T-helper 9 cell (primary cell): ENCODE data around the gene MARCHF9.
A peak's percentile ranks its signal among the peaks of the same experiment; 100 is the strongest.

Experiments
- DNase-seq: peaks from one replicate; pipeline ENCODE4 v3.0.0-alpha.2; 2020

Gene MARCHF9

DNA sequence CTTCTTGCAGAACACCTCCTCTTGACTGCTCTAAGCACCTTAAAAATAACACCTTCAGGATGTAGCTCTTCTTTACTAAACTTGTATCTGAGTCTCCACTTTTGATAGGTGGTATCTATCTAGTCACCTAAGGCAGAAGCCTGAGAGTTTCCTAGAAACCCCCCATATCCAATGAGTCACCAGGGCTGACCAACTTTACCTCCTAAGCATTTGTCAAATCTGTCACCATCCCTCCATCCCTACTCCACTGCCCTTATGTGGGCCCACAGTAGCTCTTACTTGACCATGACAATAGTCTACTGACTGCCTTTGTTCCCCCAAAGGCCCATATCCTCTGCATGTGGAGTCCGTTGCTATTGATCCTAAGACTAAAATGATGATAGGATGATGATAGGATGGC lies 47.7 kb downstream of the MARCHF9 start:
- DNase-seq: no peak

GRCh38 chr12:57803319-57803893 lies 48.5 kb downstream of the MARCHF9 start:
- DNase-seq: peak; percentile 23

DNA sequence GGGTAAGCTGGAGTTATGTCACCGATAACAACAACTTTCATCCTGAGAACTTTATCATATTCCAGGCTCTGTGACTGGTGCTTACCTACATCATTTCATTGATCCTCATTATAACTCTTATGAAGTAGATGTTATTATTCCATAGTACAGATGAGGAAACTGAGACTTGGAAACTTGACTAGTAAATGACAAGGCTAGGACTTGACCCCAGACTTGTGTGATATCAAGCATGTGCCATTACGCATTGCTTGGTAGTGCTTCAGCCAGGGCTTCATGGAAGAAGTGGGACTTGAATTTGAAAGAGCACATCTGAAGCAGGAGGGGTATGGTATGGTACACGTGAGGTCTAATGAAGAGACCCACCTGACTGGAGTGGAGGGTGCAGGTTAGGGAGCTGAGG lies 51.8 kb downstream of the MARCHF9 start:
- no peak for DNase-seq

- no peak for DNase-seq
Observed at GRCh38 chr12:57807285-57807684, 52.4 kb downstream of the MARCHF9 start.

DNA sequence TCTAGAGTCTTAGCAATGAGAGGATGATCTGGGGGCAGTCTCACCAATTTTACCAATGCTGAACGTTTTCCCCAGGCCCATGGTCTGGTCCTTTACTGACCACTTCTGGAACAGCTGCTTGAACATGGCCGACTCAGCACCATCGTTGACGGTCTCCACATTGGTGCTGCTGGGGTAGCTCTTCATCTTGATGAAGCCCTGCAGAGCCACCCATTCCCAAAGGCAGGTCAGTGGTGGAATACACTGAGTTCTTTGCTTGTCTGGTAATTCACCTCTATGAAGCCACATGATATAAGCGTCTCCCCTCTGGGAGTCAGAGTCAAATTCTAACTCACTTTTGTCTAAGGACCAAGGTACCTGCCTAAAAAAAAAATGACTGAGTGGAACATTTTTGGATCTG lies 53.4 kb downstream of the MARCHF9 start:
- DNase-seq: no peak

- no peak for DNase-seq
Observed at GRCh38 chr12:57809425-57809824, 54.5 kb downstream of the MARCHF9 start.
